ENCODE data around the gene DPYD.

Gene DPYD

GRCh38 chr1:97743129-97743528 lies 177.7 kb downstream of the DPYD start:
- H3K27ac ChIP-seq, result no peak overlapping the region
- no peak for TF ChIP-seq CTCF (conservative IDR thresholded peaks at IDR 0.05)
- TF ChIP-seq ZFX (IDR thresholded peaks at IDR 0.05), result no peak

GRCh38 chr1:97740891-97741290 lies 179.9 kb downstream of the DPYD start:
- H3K27ac ChIP-seq, result no peak overlapping the region
- TF ChIP-seq ZFX (IDR thresholded peaks at IDR 0.05), result no peak
- no peak for TF ChIP-seq CTCF (conservative IDR thresholded peaks at IDR 0.05)

GRCh38 chr1:97739596-97740103 lies 181.2 kb downstream of the DPYD start:
- TF ChIP-seq CTCF (conservative IDR thresholded peaks at IDR 0.05) (no peak), ZFX (IDR thresholded peaks at IDR 0.05) (no peak)
- no peak overlapping the region for H3K27ac ChIP-seq

GRCh38 chr1:97738270-97738669 lies 182.6 kb downstream of the DPYD start:
- TF ChIP-seq CTCF (conservative IDR thresholded peaks at IDR 0.05) (no peak), ZFX (IDR thresholded peaks at IDR 0.05) (no peak)
- H3K27ac ChIP-seq, result no peak overlapping the region

- H3K27ac ChIP-seq, result no peak overlapping the region
- no peak for TF ChIP-seq ZFX (IDR thresholded peaks at IDR 0.05)
- no peak for TF ChIP-seq CTCF (conservative IDR thresholded peaks at IDR 0.05)
Measured at GRCh38 chr1:97730271-97730670, 190.6 kb downstream of the DPYD start.

GRCh38 chr1:97728436-97728835 lies 192.4 kb downstream of the DPYD start:
- no peak overlapping the region for H3K27ac ChIP-seq
- no peak for TF ChIP-seq CTCF (conservative IDR thresholded peaks at IDR 0.05)
- TF ChIP-seq ZFX (IDR thresholded peaks at IDR 0.05), result no peak

- TF ChIP-seq ZFX (IDR thresholded peaks at IDR 0.05), result no peak
- no peak overlapping the region for H3K27ac ChIP-seq
Measured at GRCh38 chr1:97727029-97727428, 193.8 kb downstream of the DPYD start.

GRCh38 chr1:97726386-97726785 lies 194.4 kb downstream of the DPYD start:
- TF ChIP-seq CTCF (conservative IDR thresholded peaks at IDR 0.05), result no peak
- no peak for TF ChIP-seq ZFX (IDR thresholded peaks at IDR 0.05)
- no peak overlapping the region for H3K27ac ChIP-seq

All from C4-2B (cell line).